HepG2 (cell line): ENCODE results near the gene PDE9A. TPM values are rescaled to one million over a fixed set of nuclear protein-coding genes. Genes with fewer than 3 reads are reported as not detected.

ENCODE experiments used
- ATAC-seq: fragments of 200-7000 bp; cut with Tn5 transposase; 3 replicates; pipeline ENCODE4 v1.9.1; 2020; ENCODE audit warnings: mild to moderate bottlenecking, moderate library complexity
- BruUV-seq: library from RNA; stranded (reverse); fragments of 400-500 nt; replicated peaks from 2 replicates; lab custom pipeline; 2021; lab: Mats Ljungman, UMichigan
- CTCF ChIA-PET: fragments of 300-600 bp; formaldehyde crosslinking; extraction: SDS; loops from one replicate; lab custom pipeline; 2021; ENCODE audit warnings: low total read pairs, inconsistent platforms, low intra/inter-chr PET ratio; lab: Yijun Ruan, JAX
- POLR2A ChIA-PET: fragments of 350-600 bp; sonication (Branson Sonifier 250); formaldehyde crosslinking; loops from one replicate; lab custom pipeline; 2020; ENCODE audit warnings: antibody characterized with exemption, inconsistent platforms; lab: Yijun Ruan, JAX
- DNase-seq: peaks from one replicate; pipeline ENCODE4 v3.0.0-alpha.2; 2015; ENCODE audit warnings: low spot score
- FAIRE-seq: peaks from 3 replicates; lab custom pipeline; 2011; peaks lifted over from hg19 to GRCh38; lab: Jason Lieb, UNC
- H2AFZ ChIP-seq: one replicate; pipeline ENCODE4 v1.6.1; 2011; ENCODE audit warnings: low read length, inconsistent platforms
- H3K27ac ChIP-seq: fragments of 300-600 bp; 3 replicates; pipeline ENCODE4 v1.8.0; 2011; ENCODE audit warnings: mixed run types, mild to moderate bottlenecking, mixed read lengths, low read length, inconsistent platforms; ENCODE audit not compliant: insufficient read depth; ENCODE audit errors: extremely low read length
- H3K27me3 ChIP-seq, 2 experiments: fragments of 200-600 bp in 1 of 2; 2 replicates in 1 of 2; 3 replicates in 1 of 2; pipeline versions ENCODE4 v1.6.0 to v1.8.0; 2011; ENCODE audit warnings: low read length in 2 of 2, mild to moderate bottlenecking in 2 of 2, moderate library complexity in 2 of 2, inconsistent platforms in 1 of 2; ENCODE audit not compliant: insufficient read depth in 2 of 2, control insufficient read depth in 1 of 2
- H3K36me3 ChIP-seq, 2 experiments: fragments of 200-600 bp in 1 of 2; replicated peaks in 1 of 2; 2 replicates in 1 of 2; 3 replicates in 1 of 2; pipeline versions ENCODE4 v1.5.1 to v1.8.0; 2011; ENCODE audit warnings: low read length in 2 of 2, inconsistent platforms in 1 of 2; ENCODE audit not compliant: insufficient read depth in 2 of 2, control insufficient read depth in 1 of 2
- H3K4me1 ChIP-seq: 2 replicates; pipeline ENCODE4 v1.5.1; 2012; ENCODE audit warnings: low read length, inconsistent platforms; ENCODE audit not compliant: insufficient read depth
- H3K4me2 ChIP-seq: 2 replicates; pipeline ENCODE4 v1.6.0; 2011; ENCODE audit warnings: low read depth, low read length, inconsistent platforms
- H3K4me3 ChIP-seq, 3 experiments: fragments of 200-600 bp in 1 of 3; sonication (generic), shearing (Covaris generic) in 1 of 3; replicated peaks in 1 of 3; 2 replicates each; pipeline ENCODE4 v1.5.1; 2011 to 2016; ENCODE audit warnings: low read length in 3 of 3, inconsistent platforms in 2 of 3, low read depth in 2 of 3, mild to moderate bottlenecking in 2 of 3, control low read depth in 1 of 3, mixed read lengths in 1 of 3; ENCODE audit not compliant: insufficient read depth in 1 of 3
- H3K79me2 ChIP-seq: one replicate; pipeline ENCODE4 v1.6.1; 2011; ENCODE audit warnings: low read length, inconsistent platforms; ENCODE audit not compliant: insufficient read depth
- H3K9ac ChIP-seq: 2 replicates; pipeline ENCODE4 v1.6.0; 2011; ENCODE audit warnings: mild to moderate bottlenecking, low read depth, low read length, inconsistent platforms; ENCODE audit not compliant: insufficient read depth
- H3K9me3 ChIP-seq: 2 replicates; pipeline ENCODE4 v1.5.1; 2012; ENCODE audit warnings: mild to moderate bottlenecking, low read length
- H4K20me1 ChIP-seq: 2 replicates; pipeline ENCODE4 v1.6.0; 2011; ENCODE audit warnings: inconsistent platforms, mild to moderate bottlenecking, low read length, moderate library complexity; ENCODE audit not compliant: insufficient read depth
- ELF3 ChIP-seq: IDR thresholded peaks from 2 replicates; pipeline ENCODE4 v1.6.1; 2016; ENCODE audit warnings: missing genetic modification reagents, missing compliant biosample characterization
- FOXA1 ChIP-seq, 2 experiments: fragments of 450-650 bp in 1 of 2; sonication (generic) in 1 of 2; formaldehyde crosslinking in 1 of 2; IDR thresholded peaks; 2 replicates each; pipeline versions ENCODE4 v1.4.0 to v1.6.1; 2016 to 2020; ENCODE audit warnings: missing genetic modification reagents in 1 of 2
- FOXO1 ChIP-seq: sonication (generic); formaldehyde crosslinking; IDR thresholded peaks from 2 replicates; pipeline ENCODE4 v1.4.0; 2020; ENCODE audit warnings: missing genetic modification reagents
- HIVEP1 ChIP-seq: sonication (generic); formaldehyde crosslinking; IDR thresholded peaks from 2 replicates; pipeline ENCODE4 v1.4.0; 2020; ENCODE audit warnings: mild to moderate bottlenecking, missing genetic modification reagents
- KAT7 ChIP-seq: IDR thresholded peaks from 2 replicates; pipeline ENCODE4 v1.6.1; 2018; ENCODE audit warnings: borderline replicate concordance, missing compliant biosample characterization
- ZNF703 ChIP-seq: sonication (generic); formaldehyde crosslinking; IDR thresholded peaks from 2 replicates; pipeline ENCODE4 v1.5.1; 2020; ENCODE audit warnings: missing genetic modification reagents, mild to moderate bottlenecking, moderate library complexity, borderline replicate concordance
- WGBS: methylation state at CpG from one replicate; pipeline ENCODE4 v1.1.6; 2017; ENCODE audit warnings: low lambda C conversion rate; 5-methylcytosine and 5-hydroxymethylcytosine counted together
- in situ Hi-C: cut with HindIII; loops from 2 replicates; pipeline ENCODE4 v1.10.0; 2017; ENCODE audit warnings: low pct_unique_long_range_greater_than_20kb; ENCODE audit not compliant: extremely low pct_ligation_motif_present
- intact Hi-C: fragments of 100-400 bp; cut with micrococcal nuclease; formaldehyde crosslinking; loops from one replicate; pipeline ENCODE4 v1.10.0; 2022; ENCODE audit not compliant: unreplicated experiment
- polyA plus RNA-seq, 8 experiments: library from polyadenylated mRNA; depleted of rRNA in 3 of 8; stranded (reverse) in 7 of 8; unstranded in 1 of 8; fragments of >200 nt; fragmentation: Illumina TruSeq in 4 of 8; extraction: Trizol in 4 of 8; gene quantifications; 2 replicates each; pipeline versions ENCODE4 v1.2.1 to v1.2.3, GENCODE V29; 2011 to 2016; ENCODE audit warnings: low read depth in 4 of 8, missing spikeins in 1 of 8, mixed read lengths in 1 of 8; ENCODE audit not compliant: insufficient read depth in 1 of 8
- total RNA-seq, 5 experiments: library from RNA; depleted of rRNA; stranded (reverse); fragments of >200 nt; fragmentation: Illumina TruSeq; extraction: Trizol; gene quantifications; 2 replicates each; pipeline ENCODE4 v1.2.3, GENCODE V29; 2016; ENCODE audit warnings: low read depth in 1 of 5
- TF ChIP-seq, protein P1 (sequence below): sonication (generic); formaldehyde crosslinking; IDR thresholded peaks from 2 replicates; pipeline ENCODE4 v1.8.0; 2022; ENCODE audit warnings: mild to moderate bottlenecking, missing genetic modification reagents, moderate library complexity
- TF ChIP-seq, protein P2 (sequence below): sonication (generic); formaldehyde crosslinking; IDR thresholded peaks from 2 replicates; pipeline ENCODE4 v1.4.0; 2020; ENCODE audit warnings: mild to moderate bottlenecking, low read depth, missing genetic modification reagents

PDE9A gene
- total and polyA plus RNA-seq, 2 of the 13 experiments (the other 11 are each of a cell fraction or from before 2014, with no cell fraction given), result 4.6 to 19.7 TPM

DNA sequence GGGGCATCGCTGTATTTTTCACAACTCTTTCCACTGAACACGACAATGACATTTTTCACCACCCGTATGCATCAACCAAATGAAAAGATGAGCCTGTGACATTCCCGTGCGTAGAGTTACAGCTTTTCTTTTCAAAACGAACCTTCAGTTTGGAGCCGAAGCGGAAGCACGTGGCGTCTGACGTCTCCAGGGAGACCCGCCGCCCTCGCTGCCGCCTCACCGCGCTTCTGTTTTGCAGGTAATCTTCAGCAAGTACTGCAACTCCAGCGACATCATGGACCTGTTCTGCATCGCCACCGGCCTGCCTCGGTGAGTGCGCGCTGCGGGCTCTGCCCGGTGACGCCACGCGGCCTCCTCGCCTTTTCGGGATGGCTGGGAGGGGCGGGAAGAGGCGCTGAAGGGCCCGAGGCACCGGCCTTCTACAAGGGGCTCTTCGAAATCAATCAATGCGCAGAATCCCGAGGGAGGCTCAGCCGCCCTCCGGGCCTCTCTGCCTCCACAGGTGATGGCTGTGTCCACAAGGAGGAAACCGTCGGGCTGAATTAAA is 32.6 kb downstream of the PDE9A start:
- CTCF ChIA-PET, result no interaction called here
- Histone ChIP-seq H3K4me3 (no peak overlapping the region), H3K36me3 (no peaks in the 10 kb centered on the region; a peak in 2 of 5 replicates), H3K4me2 (no peak overlapping the region), H3K27ac (no peak overlapping the region), H3K79me2 (no peaks in the 10 kb centered on the region), H3K4me1 (no peaks in the 10 kb centered on the region), H3K9me3 (no peaks in the 10 kb centered on the region), H4K20me1 (no peaks in the 10 kb centered on the region), H3K9ac (no peak overlapping the region), H2AFZ (no peak overlapping the region)
- POLR2A ChIA-PET, result no interaction called here
- in situ Hi-C loops, result no loop called here
- FAIRE-seq (no peak), DNase-seq (no peak)
- TF ChIP-seq FOXO1 (CRISPR knock-in tag) (no peak), ELF3 (no peak), FOXA1 (IDR thresholded peaks at IDR 0.05) (no peak), FOXA1 (CRISPR knock-in tag; IDR thresholded peaks at IDR 0.05) (no peak), HIVEP1 (CRISPR knock-in tag) (no peak), KAT7 (no peak), ZNF703 (CRISPR knock-in tag) (no peak)
- TF ChIP-seq, protein P1, sequence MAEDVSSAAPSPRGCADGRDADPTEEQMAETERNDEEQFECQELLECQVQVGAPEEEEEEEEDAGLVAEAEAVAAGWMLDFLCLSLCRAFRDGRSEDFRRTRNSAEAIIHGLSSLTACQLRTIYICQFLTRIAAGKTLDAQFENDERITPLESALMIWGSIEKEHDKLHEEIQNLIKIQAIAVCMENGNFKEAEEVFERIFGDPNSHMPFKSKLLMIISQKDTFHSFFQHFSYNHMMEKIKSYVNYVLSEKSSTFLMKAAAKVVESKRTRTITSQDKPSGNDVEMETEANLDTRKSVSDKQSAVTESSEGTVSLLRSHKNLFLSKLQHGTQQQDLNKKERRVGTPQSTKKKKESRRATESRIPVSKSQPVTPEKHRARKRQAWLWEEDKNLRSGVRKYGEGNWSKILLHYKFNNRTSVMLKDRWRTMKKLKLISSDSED (CRISPR knock-in tag), result no peak
- TF ChIP-seq, protein P2, sequence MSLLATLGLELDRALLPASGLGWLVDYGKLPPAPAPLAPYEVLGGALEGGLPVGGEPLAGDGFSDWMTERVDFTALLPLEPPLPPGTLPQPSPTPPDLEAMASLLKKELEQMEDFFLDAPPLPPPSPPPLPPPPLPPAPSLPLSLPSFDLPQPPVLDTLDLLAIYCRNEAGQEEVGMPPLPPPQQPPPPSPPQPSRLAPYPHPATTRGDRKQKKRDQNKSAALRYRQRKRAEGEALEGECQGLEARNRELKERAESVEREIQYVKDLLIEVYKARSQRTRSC (CRISPR knock-in tag), result no peak
- TF ChIP-seq, all 625 proteins: peak for 0
- ATAC-seq, result no peak
- BruUV-seq, result no TSS peak
- WGBS, result 95% methylated on average over 40 of the region's 41 CpGs
- intact Hi-C loops, result no loop called here
- no peaks in the 10 kb centered on the region for H3K27me3 ChIP-seq
